ENCODE results near the gene IFT81.

DNA sequence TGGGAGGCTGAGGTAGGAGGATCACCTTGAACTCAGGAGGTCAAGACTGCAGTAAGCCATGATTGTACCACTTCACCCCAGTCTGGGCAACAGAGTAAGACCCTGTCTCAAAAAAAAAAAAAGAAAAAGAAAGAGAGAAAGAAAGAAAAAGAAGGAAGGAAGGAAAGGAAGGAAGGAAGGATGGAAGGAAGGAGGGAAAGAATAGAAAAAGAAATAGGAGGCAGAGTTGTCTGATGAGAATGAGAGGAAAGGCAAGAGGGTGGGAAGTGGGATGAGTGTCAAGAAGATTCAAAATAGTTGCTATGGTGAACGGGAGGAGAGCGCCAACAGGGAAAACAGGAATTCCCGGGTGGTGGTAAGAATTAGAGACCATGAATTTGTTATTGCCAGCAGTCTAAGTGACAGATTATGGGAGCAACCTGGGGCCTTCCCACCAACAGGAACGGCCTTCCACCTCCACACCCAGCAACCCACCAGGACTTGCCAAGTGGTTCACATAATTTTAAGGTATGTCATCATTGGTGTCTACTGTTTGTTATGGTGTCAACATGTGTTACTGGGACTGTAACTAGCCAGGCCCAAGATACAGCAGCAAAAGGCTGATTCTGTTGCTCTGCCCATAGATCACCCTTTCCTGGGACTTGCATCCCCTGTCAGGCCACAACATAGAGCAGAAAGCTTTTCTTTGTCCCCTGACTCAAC, 39.7 kb upstream of the IFT81 start:
- no peak for TF ChIP-seq EZH2 (IDR thresholded peaks at IDR 0.05; ENCODE audit: borderline replicate concordance, insufficient read depth, low read depth, low read length, poor library complexity, severe bottlenecking)
- TF ChIP-seq, protein P1, sequence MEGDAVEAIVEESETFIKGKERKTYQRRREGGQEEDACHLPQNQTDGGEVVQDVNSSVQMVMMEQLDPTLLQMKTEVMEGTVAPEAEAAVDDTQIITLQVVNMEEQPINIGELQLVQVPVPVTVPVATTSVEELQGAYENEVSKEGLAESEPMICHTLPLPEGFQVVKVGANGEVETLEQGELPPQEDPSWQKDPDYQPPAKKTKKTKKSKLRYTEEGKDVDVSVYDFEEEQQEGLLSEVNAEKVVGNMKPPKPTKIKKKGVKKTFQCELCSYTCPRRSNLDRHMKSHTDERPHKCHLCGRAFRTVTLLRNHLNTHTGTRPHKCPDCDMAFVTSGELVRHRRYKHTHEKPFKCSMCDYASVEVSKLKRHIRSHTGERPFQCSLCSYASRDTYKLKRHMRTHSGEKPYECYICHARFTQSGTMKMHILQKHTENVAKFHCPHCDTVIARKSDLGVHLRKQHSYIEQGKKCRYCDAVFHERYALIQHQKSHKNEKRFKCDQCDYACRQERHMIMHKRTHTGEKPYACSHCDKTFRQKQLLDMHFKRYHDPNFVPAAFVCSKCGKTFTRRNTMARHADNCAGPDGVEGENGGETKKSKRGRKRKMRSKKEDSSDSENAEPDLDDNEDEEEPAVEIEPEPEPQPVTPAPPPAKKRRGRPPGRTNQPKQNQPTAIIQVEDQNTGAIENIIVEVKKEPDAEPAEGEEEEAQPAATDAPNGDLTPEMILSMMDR (IDR thresholded peaks at IDR 0.05) = no peak

Measured in B cell (primary cell).